T-helper 2 cell treated with Interferon-gamma antibody and Interleukin-4, amounts not matched to agents 5 μg/mL and 100 μg/mL, for 36 hours (primary cell): ENCODE data around the gene ARID1B.
A peak's percentile ranks its signal among the peaks of the same experiment; 100 is the strongest.

Experiments used
- DNase-seq: peaks from one replicate; pipeline ENCODE4 v3.0.0; 2021; ENCODE audit warnings: low spot score
- H3K27ac Mint-ChIP-seq: one replicate; pipeline ENCODE4 v1.8.0; 2021; ENCODE audit warnings: mild to moderate bottlenecking, mixed read lengths
- H3K27me3 Mint-ChIP-seq: one replicate; pipeline ENCODE4 v1.8.0; 2021; ENCODE audit warnings: low read depth, mixed read lengths
- H3K36me3 Mint-ChIP-seq: one replicate; pipeline ENCODE4 v1.8.0; 2021; ENCODE audit warnings: low read depth, mixed read lengths
- H3K4me1 Mint-ChIP-seq: one replicate; pipeline ENCODE4 v1.8.0; 2021; ENCODE audit warnings: low read depth, mixed read lengths
- H3K4me3 Mint-ChIP-seq: one replicate; pipeline ENCODE4 v1.8.0; 2022; ENCODE audit warnings: mild to moderate bottlenecking, moderate library complexity, mixed read lengths
- H3K9me3 Mint-ChIP-seq: one replicate; pipeline ENCODE4 v1.8.0; 2021; ENCODE audit warnings: mixed read lengths

ARID1B gene

GRCh38 chr6:157209865-157210530 lies 432.8 kb downstream of the ARID1B start:
- Mint-ChIP-seq H3K9me3 (no peaks in the 10 kb centered on the region), H3K4me1 (peaks cover 1% of the 10 kb centered on the region), H3K27ac (no peak overlapping the region), H3K36me3 (peaks cover 15% of the 10 kb centered on the region), H3K4me3 (no peak overlapping the region), H3K27me3 (no peaks in the 10 kb centered on the region)
- DNase-seq, result no peak

- no peak overlapping the region for H3K4me3 Mint-ChIP-seq
- H3K27ac Mint-ChIP-seq, result no peak overlapping the region
- H3K4me1 Mint-ChIP-seq, result no peaks in the 10 kb centered on the region
- H3K36me3 Mint-ChIP-seq, result peaks cover 10% of the 10 kb centered on the region
- no peak for DNase-seq
- H3K9me3 Mint-ChIP-seq, result no peaks in the 10 kb centered on the region
- no peaks in the 10 kb centered on the region for H3K27me3 Mint-ChIP-seq
These were observed 433.8 kb downstream of the ARID1B start for GRCh38 chr6:157210954-157211353.

GRCh38 chr6:157211603-157212455 lies 434.7 kb downstream of the ARID1B start:
- no peaks in the 10 kb centered on the region for H3K9me3 Mint-ChIP-seq
- DNase-seq, result no peak
- peaks cover 2% of the 10 kb centered on the region for H3K36me3 Mint-ChIP-seq
- no peak overlapping the region for H3K27ac Mint-ChIP-seq
- H3K4me3 Mint-ChIP-seq, result no peak overlapping the region
- H3K4me1 Mint-ChIP-seq, result no peaks in the 10 kb centered on the region
- no peaks in the 10 kb centered on the region for H3K27me3 Mint-ChIP-seq

GRCh38 chr6:157213426-157213825 lies 436.2 kb downstream of the ARID1B start:
- Mint-ChIP-seq H3K36me3 (no peaks in the 10 kb centered on the region), H3K9me3 (no peaks in the 10 kb centered on the region), H3K4me1 (no peaks in the 10 kb centered on the region), H3K27ac (no peak overlapping the region), H3K27me3 (no peaks in the 10 kb centered on the region), H3K4me3 (no peak overlapping the region)
- DNase-seq, result no peak

DNA sequence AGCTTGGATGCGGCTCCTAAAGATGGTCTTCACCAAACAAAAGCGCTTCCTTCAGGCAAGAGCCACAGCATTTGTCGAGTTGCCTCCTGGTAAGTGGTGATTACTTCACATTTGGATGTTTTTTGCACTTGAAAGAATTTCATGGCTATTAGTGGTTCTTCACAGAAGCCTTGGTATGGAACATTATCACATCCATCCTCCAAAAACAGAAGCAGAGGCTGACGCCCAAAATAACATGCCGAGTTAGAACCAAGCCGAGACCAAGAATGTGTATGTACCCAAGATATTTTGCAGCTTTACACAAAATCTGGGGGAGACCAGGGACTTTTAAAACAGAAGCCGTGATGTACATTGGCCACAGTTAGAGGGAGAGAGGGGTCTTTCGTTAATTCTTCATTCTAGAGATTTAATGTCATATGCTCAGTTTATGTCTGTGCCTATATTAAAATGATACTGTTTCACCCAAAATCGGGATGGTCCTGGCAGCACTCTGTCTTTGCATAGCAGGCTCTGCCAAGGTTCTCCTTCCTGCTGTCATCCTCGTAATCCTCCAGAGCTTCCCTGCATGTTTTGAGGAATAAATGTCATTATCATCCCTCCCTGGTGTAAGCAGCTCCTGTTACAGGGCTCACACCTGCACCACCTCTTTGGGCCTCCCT lies 436.9 kb downstream of the ARID1B start:
- Mint-ChIP-seq H3K4me3 (no peak overlapping the region), H3K27ac (no peak overlapping the region), H3K4me1 (no peaks in the 10 kb centered on the region), H3K27me3 (no peaks in the 10 kb centered on the region), H3K9me3 (no peaks in the 10 kb centered on the region), H3K36me3 (no peaks in the 10 kb centered on the region)
- DNase-seq, result no peak

DNA sequence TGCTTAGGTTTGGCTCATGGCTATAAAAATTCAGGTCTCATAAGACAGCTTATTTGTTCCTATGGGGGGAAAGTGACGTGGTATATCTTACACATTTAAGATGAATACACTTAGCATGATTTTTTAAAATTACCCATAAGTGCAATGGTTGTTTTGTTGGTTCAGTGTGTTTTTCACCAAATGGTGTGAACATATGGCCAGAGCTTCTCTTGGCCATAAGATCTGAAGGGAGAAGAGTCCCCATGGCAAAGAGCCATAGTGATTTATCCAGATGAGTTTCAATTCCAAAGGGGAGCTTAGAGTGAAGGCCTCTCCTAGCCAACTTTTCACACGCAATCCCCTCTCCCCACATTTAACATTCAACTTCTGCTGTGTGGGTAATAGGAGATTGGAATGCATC lies 438.5 kb downstream of the ARID1B start:
- H3K27me3 Mint-ChIP-seq, result no peaks in the 10 kb centered on the region
- no peak overlapping the region for H3K4me3 Mint-ChIP-seq
- H3K4me1 Mint-ChIP-seq, result peaks cover 5% of the 10 kb centered on the region
- no peak overlapping the region for H3K27ac Mint-ChIP-seq
- no peak for DNase-seq
- no peaks in the 10 kb centered on the region for H3K9me3 Mint-ChIP-seq
- no peaks in the 10 kb centered on the region for H3K36me3 Mint-ChIP-seq

- no peak overlapping the region for H3K27ac Mint-ChIP-seq
- H3K9me3 Mint-ChIP-seq, result no peaks in the 10 kb centered on the region
- H3K36me3 Mint-ChIP-seq, result no peaks in the 10 kb centered on the region
- DNase-seq, result no peak
- no peak overlapping the region for H3K4me3 Mint-ChIP-seq
- H3K4me1 Mint-ChIP-seq, result peaks cover 12% of the 10 kb centered on the region
- H3K27me3 Mint-ChIP-seq, result no peaks in the 10 kb centered on the region
These were observed 439.4 kb downstream of the ARID1B start for GRCh38 chr6:157216570-157216969.

DNA sequence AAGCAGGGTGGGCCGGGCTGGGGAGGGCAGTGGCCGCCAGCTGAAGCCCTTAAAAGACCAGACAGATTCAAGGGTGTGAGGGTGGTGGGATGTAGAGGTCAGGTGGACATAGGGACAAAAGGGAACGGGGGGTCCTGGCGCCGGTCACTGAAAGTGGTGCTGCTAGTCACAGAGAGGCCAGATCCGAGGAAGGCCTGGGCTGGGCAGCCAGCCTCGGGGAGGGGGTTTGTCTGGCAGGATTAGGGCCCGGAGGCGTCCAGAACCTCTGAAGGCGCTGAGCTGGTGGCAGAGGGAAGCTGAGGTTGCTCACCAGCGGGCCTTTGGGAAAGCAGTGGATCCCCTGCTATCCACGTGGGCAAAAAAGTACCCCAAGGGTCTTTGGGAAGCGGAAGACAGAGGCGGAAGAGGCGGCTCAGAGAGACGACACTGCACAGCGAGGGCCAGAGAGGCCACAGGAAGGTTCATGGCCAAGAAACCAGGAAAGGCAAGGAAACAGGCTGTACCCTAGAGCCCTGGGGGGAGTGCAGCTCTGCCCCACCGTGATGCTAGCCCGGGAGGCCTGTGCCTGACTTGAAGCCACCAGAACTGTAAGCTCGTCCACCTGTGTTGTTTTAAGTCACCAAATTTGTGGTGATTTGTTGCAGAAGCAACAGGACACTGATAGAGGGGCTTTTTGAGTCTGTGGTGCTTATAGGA lies 440.2 kb downstream of the ARID1B start:
- Mint-ChIP-seq H3K36me3 (no peaks in the 10 kb centered on the region), H3K4me3 (no peak overlapping the region), H3K27me3 (no peaks in the 10 kb centered on the region), H3K4me1 (peaks cover 14% of the 10 kb centered on the region), H3K9me3 (no peaks in the 10 kb centered on the region), H3K27ac (no peak overlapping the region)
- DNase-seq, result no peak

GRCh38 chr6:157217894-157218370 lies 440.8 kb downstream of the ARID1B start:
- H3K4me3 Mint-ChIP-seq, result no peak overlapping the region
- no peaks in the 10 kb centered on the region for H3K9me3 Mint-ChIP-seq
- no peak overlapping the region for H3K27ac Mint-ChIP-seq
- H3K27me3 Mint-ChIP-seq, result no peaks in the 10 kb centered on the region
- no peaks in the 10 kb centered on the region for H3K36me3 Mint-ChIP-seq
- no peak for DNase-seq
- peaks cover 20% of the 10 kb centered on the region for H3K4me1 Mint-ChIP-seq

DNA sequence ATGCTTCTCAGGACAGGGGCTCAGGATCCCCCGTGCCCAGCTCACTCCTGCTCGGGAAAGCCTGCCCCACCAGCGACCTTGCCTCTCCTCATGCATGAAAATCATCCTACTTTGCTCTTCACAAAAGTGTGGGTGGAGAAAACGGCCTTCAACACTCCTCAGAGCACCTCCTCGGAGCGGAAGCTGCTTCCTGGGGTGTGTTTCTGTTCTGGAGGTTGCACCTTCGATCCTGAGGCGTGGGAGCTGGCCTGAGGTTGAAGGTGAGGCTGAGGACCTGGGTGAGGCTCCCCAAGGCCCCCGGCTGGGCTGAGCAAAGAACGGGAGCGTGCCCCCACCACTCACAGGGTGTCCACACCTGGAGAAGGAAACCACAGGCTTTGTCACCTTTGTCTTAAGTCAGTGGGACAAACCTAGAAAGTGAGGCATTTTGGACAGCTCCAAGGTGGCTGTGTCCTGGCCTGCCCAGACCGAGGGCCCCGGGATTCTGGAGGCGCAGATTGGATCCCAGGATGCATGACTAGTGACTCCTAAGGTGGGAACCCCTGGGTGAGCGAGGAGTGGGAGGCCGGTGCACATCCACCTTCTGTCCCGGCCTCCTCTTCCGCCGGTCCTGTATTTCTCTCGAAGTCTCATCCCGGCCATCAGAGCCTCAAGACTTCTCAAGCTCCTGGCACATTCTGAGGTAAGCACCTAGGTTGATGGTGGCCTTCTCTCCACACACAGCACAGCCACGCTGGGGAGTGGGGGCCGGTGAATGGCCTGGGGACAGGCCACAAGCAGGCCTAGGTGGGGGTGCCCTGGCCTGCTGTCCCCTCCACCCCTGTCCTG lies 441.4 kb downstream of the ARID1B start:
- H3K9me3 Mint-ChIP-seq, result no peaks in the 10 kb centered on the region
- no peaks in the 10 kb centered on the region for H3K36me3 Mint-ChIP-seq
- no peak for DNase-seq
- no peaks in the 10 kb centered on the region for H3K27me3 Mint-ChIP-seq
- H3K4me1 Mint-ChIP-seq, result peaks cover 24% of the 10 kb centered on the region
- no peak overlapping the region for H3K4me3 Mint-ChIP-seq
- H3K27ac Mint-ChIP-seq, result no peak overlapping the region

DNA sequence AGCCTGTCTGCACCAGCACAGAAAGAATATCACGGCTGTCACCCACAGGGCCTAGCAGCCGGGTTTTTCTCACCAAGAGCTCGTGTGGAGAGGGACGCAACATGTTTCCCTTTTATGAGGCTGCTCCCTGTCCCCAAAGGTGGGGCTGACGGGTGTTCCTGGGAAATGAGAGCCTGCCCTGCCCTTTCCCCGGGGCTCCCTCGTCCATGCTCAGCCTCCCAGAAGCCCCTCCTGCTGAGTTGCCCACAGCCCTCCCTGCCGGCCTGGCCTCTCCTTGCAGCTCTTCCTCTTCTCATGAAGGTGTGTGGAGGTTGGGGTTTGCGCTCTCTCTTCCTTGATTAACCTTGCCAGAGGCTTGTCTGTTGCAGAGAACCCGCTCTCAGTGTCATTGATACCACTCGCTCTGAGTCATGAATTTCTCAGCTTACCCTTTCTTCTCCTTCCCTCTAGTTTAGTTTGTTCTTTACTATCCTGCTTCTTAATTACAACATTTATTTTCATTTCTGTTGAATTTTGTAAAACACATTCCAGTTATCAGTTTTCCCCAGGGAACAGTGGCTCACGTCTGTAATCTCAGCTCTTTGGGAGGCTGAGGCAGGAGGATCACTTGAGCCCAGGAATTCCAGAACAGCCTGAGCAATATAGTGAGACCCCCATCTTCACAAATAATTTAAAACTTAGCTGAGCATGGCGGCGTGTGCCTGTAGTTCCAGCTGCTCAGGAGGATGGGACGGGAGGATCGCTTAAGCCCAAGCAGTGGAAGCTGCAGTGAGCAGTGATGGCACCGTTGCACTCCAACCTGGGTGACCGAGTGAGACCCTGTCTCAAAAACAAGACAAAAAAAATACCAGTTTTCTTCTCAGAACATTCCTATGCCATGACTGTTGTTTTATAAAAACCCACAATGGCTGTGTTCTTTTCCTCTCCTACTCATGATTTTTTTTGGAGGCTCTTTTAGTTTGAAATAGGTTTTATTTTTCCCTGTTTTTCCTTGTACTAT lies 442.3 kb downstream of the ARID1B start:
- Mint-ChIP-seq H3K27me3 (no peaks in the 10 kb centered on the region), H3K4me1 (peaks cover 27% of the 10 kb centered on the region), H3K27ac (no peak overlapping the region), H3K36me3 (no peaks in the 10 kb centered on the region), H3K4me3 (no peak overlapping the region), H3K9me3 (no peaks in the 10 kb centered on the region)
- DNase-seq, result no peak

DNA sequence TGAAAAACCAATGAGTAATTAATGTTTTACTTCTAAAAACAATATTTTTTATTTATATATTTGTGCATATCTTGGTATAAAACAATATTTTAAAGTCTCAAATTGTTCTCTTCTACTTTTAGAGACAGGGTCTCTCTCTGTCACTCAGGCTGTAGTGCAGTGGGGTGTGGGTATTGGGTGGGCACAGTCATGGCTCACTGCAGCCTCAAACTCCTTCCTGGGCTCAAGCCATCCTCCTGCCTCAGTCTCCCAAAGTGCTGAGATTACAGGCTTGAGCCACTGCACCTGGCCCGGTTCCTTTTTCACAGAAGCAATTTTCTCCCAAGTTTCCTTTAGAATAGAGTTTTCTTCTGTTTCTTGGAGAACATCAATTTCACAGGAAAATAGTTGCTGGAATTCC lies 443.3 kb downstream of the ARID1B start:
- Mint-ChIP-seq H3K27me3 (no peaks in the 10 kb centered on the region), H3K4me3 (peak overlapping the region; percentile 74), H3K9me3 (no peaks in the 10 kb centered on the region), H3K4me1 (peaks cover 27% of the 10 kb centered on the region), H3K36me3 (no peaks in the 10 kb centered on the region), H3K27ac (peak overlapping the region; percentile 73)
- no peak for DNase-seq
